Lower leg skin (tissue), 4 donors: ENCODE results near the gene GATA2. TPM values are rescaled to one million over a fixed set of nuclear protein-coding genes. Genes with fewer than 3 reads are reported as not detected.
A peak's percentile ranks its signal among the peaks of the same experiment; 100 is the strongest.

Experiments used
- DNase-seq, 2 donors: peaks; one replicate each; pipeline ENCODE4 v3.0.0-alpha.2; 2019; ENCODE audit warnings: low spot score in 2 of 2
- H3K4me3 ChIP-seq: fragments of 200-600 bp; sonication (generic); 2 replicates; pipeline ENCODE4 v1.5.1; 2017; ENCODE audit warnings: mild to moderate bottlenecking, low read depth; ENCODE audit not compliant: poor library complexity, severe bottlenecking
- POLR2A ChIP-seq, 2 donors: fragments of 450-650 bp; IDR thresholded peaks; one replicate each; pipeline ENCODE4 v1.6.1; 2016 to 2017; ENCODE audit warnings: antibody characterized with exemption in 2 of 2, mild to moderate bottlenecking in 1 of 2, moderate library complexity in 1 of 2
- WGBS, 2 donors: methylation state at CpG; one replicate each; pipeline ENCODE4 v1.1.5; 2018; 5-methylcytosine and 5-hydroxymethylcytosine counted together
- intact Hi-C: fragments of 100-400 bp; cut with DNase I; formaldehyde crosslinking; loops from one replicate; pipeline ENCODE4 v1.15.0; 2023; ENCODE audit warnings: low total_unique reads
- total RNA-seq, 4 donors: library from RNA; depleted of rRNA; stranded (reverse); fragments of >200 nt; gene quantifications; one replicate each; pipeline ENCODE4 v1.1.0, GENCODE V29; 2016
- TF ChIP-seq, protein P1 (sequence below), 3 donors: fragments of 450-650 bp; IDR thresholded peaks; one replicate each; pipeline ENCODE4 v1.5.1; 2016; ENCODE audit warnings: antibody characterized with exemption in 3 of 3, mild to moderate bottlenecking in 3 of 3, moderate library complexity in 2 of 3

GATA2 gene
- total RNA-seq, 4 donors from 2014 or later: 2.3 to 9.3 (median 6.6) TPM

DNA sequence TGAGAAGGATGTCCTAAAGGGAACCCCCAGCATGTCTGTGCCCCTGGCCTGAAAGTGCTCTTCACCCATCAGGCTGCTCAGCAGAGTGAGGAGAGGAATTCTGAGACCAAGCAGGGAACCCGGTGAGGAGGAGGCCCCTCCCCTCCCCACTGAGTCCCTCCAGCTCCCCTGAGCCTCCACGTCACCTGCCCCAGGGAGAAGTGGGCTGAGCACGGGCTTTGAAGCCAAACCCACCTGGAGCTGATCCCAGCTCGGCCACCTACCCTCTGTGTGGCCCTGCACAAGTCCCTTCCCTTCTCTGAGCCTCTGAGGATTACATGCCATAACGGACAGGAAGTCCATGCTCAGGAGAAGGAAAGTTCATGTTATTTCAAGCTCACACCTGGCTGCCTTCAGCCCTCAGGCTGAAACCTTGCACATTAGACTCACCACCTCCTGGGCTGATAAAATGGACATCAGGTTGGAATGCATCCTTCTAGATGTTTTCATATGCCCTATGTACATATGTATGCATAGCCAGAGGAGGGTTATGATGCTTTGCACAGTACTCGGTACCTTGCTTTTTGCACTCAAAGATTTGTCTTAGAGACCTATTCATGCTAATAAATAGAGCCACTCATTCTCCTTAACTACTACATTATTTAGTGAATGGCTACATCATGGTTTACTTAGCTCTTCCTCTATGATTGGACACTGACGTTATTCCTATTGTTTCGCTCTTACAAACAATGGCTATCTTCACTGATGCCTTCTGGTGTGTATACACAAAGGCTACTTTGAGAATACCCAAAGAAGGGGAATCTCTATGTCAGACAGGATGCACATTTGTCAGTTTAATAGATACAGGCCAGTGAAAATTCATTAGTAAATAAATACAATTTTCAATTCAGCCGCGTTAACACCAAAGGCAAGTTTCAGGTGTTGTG is 31.6 kb upstream of the GATA2 start:
- 62 to 68% methylated on average over 10 of the region's 10 CpGs for WGBS, 2 donors
- DNase-seq: peak in 1 of 2 donors; percentile 43
- intact Hi-C loops: no loop called here
- no peak for TF ChIP-seq POLR2A (IDR thresholded peaks at IDR 0.05)
- TF ChIP-seq, protein P1, sequence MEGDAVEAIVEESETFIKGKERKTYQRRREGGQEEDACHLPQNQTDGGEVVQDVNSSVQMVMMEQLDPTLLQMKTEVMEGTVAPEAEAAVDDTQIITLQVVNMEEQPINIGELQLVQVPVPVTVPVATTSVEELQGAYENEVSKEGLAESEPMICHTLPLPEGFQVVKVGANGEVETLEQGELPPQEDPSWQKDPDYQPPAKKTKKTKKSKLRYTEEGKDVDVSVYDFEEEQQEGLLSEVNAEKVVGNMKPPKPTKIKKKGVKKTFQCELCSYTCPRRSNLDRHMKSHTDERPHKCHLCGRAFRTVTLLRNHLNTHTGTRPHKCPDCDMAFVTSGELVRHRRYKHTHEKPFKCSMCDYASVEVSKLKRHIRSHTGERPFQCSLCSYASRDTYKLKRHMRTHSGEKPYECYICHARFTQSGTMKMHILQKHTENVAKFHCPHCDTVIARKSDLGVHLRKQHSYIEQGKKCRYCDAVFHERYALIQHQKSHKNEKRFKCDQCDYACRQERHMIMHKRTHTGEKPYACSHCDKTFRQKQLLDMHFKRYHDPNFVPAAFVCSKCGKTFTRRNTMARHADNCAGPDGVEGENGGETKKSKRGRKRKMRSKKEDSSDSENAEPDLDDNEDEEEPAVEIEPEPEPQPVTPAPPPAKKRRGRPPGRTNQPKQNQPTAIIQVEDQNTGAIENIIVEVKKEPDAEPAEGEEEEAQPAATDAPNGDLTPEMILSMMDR (IDR thresholded peaks at IDR 0.05): no peak
- H3K4me3 ChIP-seq: no peak overlapping the region

DNA sequence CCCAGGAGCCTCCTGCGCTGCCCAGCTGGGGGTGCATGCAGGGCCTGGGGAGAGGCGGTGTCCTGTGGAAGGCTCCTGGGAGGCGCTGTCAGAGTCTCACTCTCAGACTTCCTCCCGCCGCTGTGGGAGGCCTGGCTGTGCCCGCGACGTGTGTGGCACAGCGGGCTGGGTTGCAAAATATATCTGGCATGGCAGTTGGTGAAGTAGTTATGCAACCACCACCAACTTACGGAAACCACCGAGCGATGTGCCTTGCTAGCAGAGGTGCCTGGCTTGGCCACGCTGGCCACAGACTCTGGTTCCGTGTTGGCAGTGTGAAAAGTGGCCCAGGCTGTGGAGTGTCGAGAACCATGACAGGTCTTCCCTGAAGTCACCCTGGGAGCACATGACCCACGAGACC is 30.6 kb upstream of the GATA2 start:
- intact Hi-C loops: no loop called here
- 77 to 87% methylated on average over 16 of the region's 16 CpGs for WGBS, 2 donors
- H3K4me3 ChIP-seq: no peak overlapping the region
- no peak for TF ChIP-seq POLR2A (IDR thresholded peaks at IDR 0.05)
- TF ChIP-seq, protein P1 (IDR thresholded peaks at IDR 0.05): no peak
- peak in 1 of 2 donors; percentile 68 for DNase-seq

DNA sequence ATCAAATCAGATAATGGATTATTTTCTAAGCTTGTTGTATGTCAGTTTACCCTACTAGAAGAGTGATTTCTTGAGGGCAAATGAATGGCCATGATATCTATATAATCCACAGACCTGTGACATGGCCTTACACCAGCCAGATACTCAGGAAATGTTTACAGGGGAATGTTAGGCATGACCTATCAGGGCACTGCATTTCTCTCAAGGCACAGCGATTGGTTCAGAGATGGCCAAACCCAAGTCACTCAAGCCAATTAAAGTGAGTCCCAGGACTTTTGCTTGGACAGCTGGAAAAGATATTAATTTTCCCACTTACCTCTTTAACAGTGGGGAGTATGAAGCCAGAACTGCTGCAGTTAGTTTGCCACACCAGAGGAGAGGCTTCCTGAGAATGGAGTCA is 28.7 kb upstream of the GATA2 start:
- intact Hi-C loops: no loop called here
- TF ChIP-seq POLR2A (IDR thresholded peaks at IDR 0.05): no peak
- TF ChIP-seq, protein P1 (IDR thresholded peaks at IDR 0.05): no peak
- no peak overlapping the region for H3K4me3 ChIP-seq
- DNase-seq: peak in 1 of 2 donors; percentile 15
- WGBS, 2 donors: 71 to 95% methylated on average over 1 of the region's 1 CpG

DNA sequence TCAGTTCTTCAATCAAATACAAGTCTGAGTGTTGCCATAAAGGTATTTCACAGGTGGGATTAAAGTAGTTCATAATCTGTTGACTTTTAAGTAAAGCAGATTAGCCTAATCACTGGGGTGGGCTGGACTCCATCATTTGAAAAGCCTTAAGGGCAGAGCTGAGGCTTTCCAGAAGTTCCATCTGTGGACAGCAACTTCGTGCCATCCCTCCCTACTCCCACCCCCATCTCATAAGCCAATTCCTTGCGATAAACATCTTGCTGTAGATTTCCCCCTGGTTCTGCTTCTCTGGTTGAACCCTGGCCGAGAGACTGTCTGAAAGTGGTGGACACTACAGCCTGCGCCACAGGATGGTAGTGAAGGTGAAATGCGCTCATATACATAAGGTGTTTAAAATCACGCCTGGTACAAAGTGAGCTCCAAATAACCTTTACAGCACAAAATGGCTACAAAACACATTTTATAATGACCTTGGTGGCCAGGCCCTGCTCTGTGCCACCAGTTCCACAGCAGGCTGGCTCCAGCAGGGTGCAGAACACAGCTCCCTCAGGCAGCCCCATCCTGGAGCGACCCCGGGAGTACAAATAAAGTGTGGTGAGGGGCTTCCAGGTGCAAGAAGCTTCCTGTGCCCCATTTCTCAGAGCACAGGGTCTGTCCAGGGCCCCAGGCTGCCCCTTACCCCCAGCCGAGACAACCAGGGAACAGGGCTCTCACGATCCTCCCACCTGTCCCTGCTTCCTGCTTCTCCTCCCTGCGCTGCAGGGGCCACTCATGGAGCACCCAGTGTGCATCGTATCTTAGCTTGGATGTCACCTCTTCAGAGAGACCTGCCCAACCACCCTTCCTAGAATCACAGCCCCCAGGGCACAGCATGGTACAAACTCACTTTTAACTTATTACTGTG is 25.8 kb upstream of the GATA2 start:
- intact Hi-C loops: no loop called here
- peak in 1 of 2 donors; percentile 77 for DNase-seq
- TF ChIP-seq, protein P1 (IDR thresholded peaks at IDR 0.05): no peak
- no peak for TF ChIP-seq POLR2A (IDR thresholded peaks at IDR 0.05)
- H3K4me3 ChIP-seq: no peak overlapping the region
- WGBS, 2 donors: 69 to 73% methylated on average over 12 of the region's 12 CpGs

DNA sequence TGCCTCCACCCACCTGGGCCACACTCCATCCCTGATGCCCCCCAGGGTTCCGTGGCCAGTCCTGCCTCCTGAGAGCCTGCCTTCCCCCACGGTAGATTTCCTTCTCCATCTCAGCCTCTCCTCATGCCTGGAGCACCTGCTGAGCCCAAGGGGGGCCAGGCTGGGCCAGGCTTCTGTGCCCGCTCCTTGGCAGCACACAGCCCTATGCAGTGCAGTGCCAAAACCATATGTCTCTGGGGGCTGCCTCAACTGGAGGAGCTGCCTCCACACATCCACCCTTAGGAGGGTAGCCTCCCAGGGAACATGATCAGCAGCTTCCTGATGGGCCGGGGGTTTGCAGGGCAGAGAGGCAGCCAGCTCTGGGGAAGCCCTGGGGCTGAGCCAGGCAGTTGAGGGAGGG is 24.6 kb upstream of the GATA2 start:
- intact Hi-C loops: no loop called here
- H3K4me3 ChIP-seq: no peak overlapping the region
- peak in 1 of 2 donors; percentile 43 for DNase-seq
- no peak for TF ChIP-seq POLR2A (IDR thresholded peaks at IDR 0.05)
- TF ChIP-seq, protein P1 (IDR thresholded peaks at IDR 0.05): no peak
- WGBS, 2 donors: 60 to 67% methylated on average over 4 of the region's 4 CpGs
